ENCODE results near the gene ADPRM.

GRCh38 chr17:10668775-10669174 is 28.6 kb upstream of the ADPRM start:
- TF ChIP-seq FOXJ3 (CRISPR knock-in tag; IDR thresholded peaks at IDR 0.05; ENCODE audit: borderline replicate concordance) (no peak), NR2C2 (CRISPR knock-in tag; IDR thresholded peaks at IDR 0.05) (no peak), CTCF (IDR thresholded peaks at IDR 0.05) (no peak), SP1 (CRISPR knock-in tag; conservative IDR thresholded peaks at IDR 0.05) (no peak), NFATC4 (CRISPR knock-in tag; IDR thresholded peaks at IDR 0.05) (no peak), ATF1 (CRISPR knock-in tag; IDR thresholded peaks at IDR 0.05) (no peak), ATF2 (CRISPR knock-in tag; IDR thresholded peaks at IDR 0.05; ENCODE audit: borderline replicate concordance, low read depth) (no peak), USF2 (CRISPR knock-in tag; IDR thresholded peaks at IDR 0.05) (no peak), ESRRA (CRISPR knock-in tag; IDR thresholded peaks at IDR 0.05; ENCODE audit: borderline replicate concordance) (no peak), USF1 (CRISPR knock-in tag; IDR thresholded peaks at IDR 0.05) (no peak), NFE2L1 (CRISPR knock-in tag; IDR thresholded peaks at IDR 0.05) (no peak), ZNF423 (CRISPR knock-in tag; IDR thresholded peaks at IDR 0.05) (no peak), CREM (CRISPR knock-in tag; IDR thresholded peaks at IDR 0.05) (no peak)

Measured in WTC11 (cell line).